NOMO-1 treated with DMSO at 0.1 percent for 48 hours (cell line): ENCODE results near the gene RNLS.

Source experiments
- DNase-seq: peaks from one replicate; lab custom pipeline; 2025; ENCODE audit not compliant: unreplicated experiment; lab: John Stamatoyannopoulos, UW

The RNLS gene

DNA sequence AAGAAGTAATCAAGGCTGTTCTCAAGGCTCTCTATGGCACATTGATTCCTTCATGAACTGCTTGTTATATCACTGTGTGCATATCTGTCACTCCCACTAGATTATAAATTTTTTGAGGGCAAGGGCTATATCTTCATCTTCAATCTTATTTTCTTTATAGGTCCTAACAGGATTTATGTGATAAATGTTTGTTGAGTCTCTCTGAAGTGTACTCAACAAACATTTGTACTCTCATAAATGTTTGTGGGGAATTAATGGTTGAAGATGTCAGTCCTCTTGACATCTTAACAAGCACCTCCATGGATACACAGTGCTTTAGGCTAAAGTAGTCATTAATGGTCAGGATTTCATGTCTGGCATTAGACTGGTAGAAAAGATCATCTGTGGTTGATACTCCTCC is 143.2 kb downstream of the RNLS start:
- DNase-seq = no peak

DNA sequence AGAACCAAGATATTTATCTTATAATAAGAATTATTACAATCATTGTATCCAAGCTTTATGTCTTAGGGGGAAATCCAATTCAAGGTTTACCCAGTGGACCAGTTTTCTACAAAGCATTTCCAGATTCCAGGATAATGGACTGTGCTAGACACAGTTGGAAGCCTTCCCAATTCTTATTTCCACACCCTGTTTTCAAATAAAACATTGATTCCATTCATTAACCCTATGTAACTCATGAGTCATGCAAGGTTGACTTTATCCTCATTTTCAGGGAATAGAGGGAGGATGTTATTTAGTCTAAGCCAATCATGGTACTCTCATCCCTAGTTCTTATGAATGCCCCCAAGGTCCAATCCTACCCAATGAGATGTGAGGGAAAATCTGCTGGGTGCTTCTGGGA is 145.7 kb downstream of the RNLS start:
- no peak for DNase-seq

- no peak for DNase-seq
Observed at GRCh38 chr10:88433565-88434186, 149.4 kb downstream of the RNLS start.

GRCh38 chr10:88431103-88431502 is 152.0 kb downstream of the RNLS start:
- DNase-seq = no peak

- no peak for DNase-seq
Observed at GRCh38 chr10:88428976-88429375, 154.1 kb downstream of the RNLS start.

DNA sequence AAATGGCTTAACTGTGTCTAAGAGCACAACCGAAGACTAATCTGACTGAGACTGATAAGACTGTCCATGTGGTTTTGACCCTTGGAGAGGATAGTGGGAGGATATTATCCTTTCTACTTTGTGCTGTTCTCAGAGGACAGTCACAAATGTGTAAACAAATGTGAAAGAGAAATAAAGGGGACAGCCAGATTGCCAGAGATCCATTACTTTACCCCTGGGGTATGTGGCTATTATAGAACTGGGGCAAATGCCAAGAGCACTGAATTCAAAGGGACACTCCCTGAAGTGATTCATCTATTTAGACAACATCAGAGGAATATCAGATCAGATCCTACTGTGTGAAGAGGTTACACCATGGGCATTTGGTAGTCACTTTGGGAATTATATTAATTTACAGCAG is 154.7 kb downstream of the RNLS start:
- no peak for DNase-seq

DNA sequence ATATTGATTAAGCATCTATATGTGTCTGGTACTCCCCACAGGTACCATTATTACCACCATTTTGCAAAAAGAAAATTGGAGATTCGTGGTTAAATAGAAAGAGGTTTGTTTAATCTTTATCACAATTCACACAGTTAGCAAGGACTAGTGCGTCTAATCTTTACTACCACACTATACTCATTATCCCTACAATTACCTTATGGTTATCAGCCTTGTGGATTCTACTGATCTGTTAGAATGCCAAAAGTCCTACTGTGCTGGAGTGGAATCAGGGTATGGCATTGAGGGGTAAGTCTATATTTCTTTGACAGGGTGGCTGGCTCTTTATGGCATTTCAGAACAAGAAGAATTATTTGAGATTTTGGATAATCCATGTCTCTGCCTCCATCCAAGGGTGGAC is 156.1 kb downstream of the RNLS start:
- no peak for DNase-seq

- no peak for DNase-seq
Observed at GRCh38 chr10:88424881-88425280, 158.2 kb downstream of the RNLS start.

GRCh38 chr10:88423732-88424131 is 159.4 kb downstream of the RNLS start:
- DNase-seq = no peak

GRCh38 chr10:88421590-88421989 is 161.5 kb downstream of the RNLS start:
- DNase-seq = no peak

- no peak for DNase-seq
Observed at GRCh38 chr10:88418871-88419270, 164.2 kb downstream of the RNLS start.

GRCh38 chr10:88417387-88418030 is 165.6 kb downstream of the RNLS start:
- DNase-seq = no peak

DNA sequence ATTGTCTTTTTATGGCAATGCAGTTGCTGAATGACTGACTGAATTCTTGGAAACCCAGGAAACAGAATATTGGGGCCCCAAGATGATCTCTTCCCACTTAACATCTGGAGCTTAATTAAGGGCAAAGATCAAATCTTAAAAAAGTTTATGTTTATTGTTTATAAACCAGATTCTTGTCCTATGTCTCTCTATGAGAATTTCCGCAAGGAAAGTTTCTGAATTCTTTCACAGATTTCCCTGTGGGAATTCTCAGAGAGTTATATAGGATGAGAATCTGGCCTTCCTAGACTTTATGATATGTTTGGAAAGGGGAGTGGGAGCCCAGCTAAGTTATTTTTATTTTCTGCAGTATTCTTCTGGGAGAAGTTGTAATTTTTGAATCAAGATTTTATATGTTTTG is 166.3 kb downstream of the RNLS start:
- no peak for DNase-seq

GRCh38 chr10:88415533-88416130 is 167.5 kb downstream of the RNLS start:
- DNase-seq = peak; percentile 69

DNA sequence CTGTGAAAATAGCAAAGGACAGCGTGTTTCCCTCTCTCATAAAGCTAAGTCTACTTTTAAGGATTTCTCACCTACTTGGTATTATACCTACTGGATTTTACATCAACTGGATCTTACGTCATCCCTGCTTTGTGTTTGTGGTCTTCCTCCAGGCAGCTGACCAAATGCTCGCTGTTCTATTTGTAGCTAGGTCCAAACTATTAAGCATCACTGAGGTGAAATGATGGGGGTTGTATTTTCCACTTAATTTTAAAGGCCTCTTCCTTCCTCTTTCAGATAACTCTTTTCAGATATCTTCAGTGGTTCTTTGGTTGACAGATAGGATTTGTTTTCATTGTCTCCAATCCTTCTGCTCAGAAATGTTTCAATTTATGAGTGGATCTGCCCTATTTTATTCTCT is 169.7 kb downstream of the RNLS start:
- peak; percentile 83 for DNase-seq

GRCh38 chr10:88411772-88412349 is 171.3 kb downstream of the RNLS start:
- peak; percentile 38 for DNase-seq

- no peak for DNase-seq
Observed at GRCh38 chr10:88409824-88410223, 173.3 kb downstream of the RNLS start.

DNA sequence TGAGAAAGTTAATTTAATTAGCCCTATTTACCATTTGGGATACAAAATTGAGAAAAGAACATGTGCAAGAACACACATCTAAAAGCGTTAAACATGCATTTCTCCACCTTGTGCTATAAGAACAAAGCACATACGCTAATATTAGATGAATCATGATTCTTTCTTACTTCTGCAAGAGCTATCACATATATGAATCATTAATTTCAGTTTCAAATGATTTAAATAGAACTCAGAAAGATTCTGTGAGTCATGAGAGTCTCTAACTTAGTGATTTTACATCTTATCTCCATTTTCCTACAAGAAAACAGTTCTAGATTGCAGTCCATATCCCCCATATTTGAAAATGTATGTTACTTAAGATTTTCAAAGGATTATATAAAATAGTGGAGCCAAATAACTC is 173.9 kb downstream of the RNLS start:
- no peak for DNase-seq

DNA sequence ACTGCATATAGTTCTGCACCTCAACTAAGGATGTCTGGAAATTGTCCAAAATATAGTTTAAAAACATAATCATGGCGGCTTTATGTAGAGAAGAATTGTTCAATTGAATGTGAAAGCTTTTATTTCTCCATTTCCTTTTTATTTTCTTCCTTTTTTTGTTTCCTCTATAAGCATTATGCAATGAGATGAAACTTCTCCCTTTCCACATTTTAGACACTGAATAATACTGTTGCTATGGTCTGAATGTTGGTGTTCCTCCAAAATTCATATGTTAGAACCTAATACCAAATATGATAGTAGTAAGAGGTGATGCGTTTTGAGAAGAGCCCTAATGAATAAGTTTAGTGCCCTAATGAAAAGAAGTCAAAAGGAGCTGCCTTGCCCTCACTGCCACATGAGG is 175.0 kb downstream of the RNLS start:
- DNase-seq = peak; percentile 74

- DNase-seq = no peak
Observed at GRCh38 chr10:88404133-88404532, 179.0 kb downstream of the RNLS start.

- peak; percentile 24 for DNase-seq
Observed at GRCh38 chr10:88401671-88402347, 181.3 kb downstream of the RNLS start.

DNA sequence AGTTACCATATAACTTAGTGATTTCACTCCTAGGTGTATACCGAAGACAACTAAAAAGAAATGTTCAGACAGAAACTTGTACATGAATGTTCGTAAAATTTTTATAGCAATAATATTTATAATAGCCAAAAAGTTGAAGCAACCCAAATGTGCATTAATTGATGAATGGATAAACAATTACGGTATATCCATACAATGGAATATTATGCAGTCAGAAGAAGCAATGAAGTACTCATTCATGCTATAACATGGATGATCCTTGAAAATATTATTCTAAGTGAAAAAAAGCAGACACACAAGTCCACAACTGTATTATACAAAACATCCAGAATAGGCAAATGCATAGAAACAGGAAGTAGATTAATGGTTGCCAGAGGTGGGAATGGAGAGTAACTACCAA is 183.9 kb downstream of the RNLS start:
- DNase-seq = no peak
